CD14-positive monocyte (primary cell): ENCODE measurements around the gene UROC1. TPM values are rescaled to one million over a fixed set of nuclear protein-coding genes. Genes with fewer than 3 reads are reported as not detected.

Experiments used
- DNase-seq, 3 donors: peaks; one replicate each; pipeline ENCODE4 v3.0.0-alpha.2; 2011 to 2022
- H2AFZ ChIP-seq: 2 replicates; pipeline ENCODE4 v1.6.0; 2012; ENCODE audit warnings: mild to moderate bottlenecking, low read depth, low read length, inconsistent platforms; ENCODE audit not compliant: insufficient read depth, poor library complexity, severe bottlenecking
- H3K27ac ChIP-seq, 2 donors: 1 replicate in 1 of 2; 2 replicates in 1 of 2; pipeline ENCODE4 v1.5.1; 2012 to 2013; ENCODE audit warnings: low read length in 2 of 2, control low read depth in 1 of 2, inconsistent platforms in 1 of 2, low read depth in 1 of 2, mild to moderate bottlenecking in 1 of 2
- H3K27me3 ChIP-seq, 2 donors: one replicate each; pipeline versions ENCODE4 v1.6.0 to v1.6.1; 2011 to 2013; ENCODE audit warnings: low read length in 2 of 2; ENCODE audit not compliant: control insufficient read depth in 2 of 2, insufficient read depth in 2 of 2
- H3K36me3 ChIP-seq, 2 donors: replicated peaks in 1 of 2; 1 replicate in 1 of 2; 2 replicates in 1 of 2; pipeline versions ENCODE4 v1.5.1 to v1.6.1; 2012 to 2013; ENCODE audit warnings: low read length in 2 of 2, control low read depth in 1 of 2, inconsistent platforms in 1 of 2, mild to moderate bottlenecking in 1 of 2; ENCODE audit not compliant: insufficient read depth in 2 of 2, control insufficient read depth in 1 of 2
- H3K4me1 ChIP-seq, 2 donors: 1 replicate in 1 of 2; 2 replicates in 1 of 2; pipeline versions ENCODE4 v1.5.1 to v1.6.1; 2012 to 2013; ENCODE audit warnings: low read length in 2 of 2, control low read depth in 1 of 2, inconsistent platforms in 1 of 2, mild to moderate bottlenecking in 1 of 2, moderate library complexity in 1 of 2; ENCODE audit not compliant: insufficient read depth in 2 of 2, control insufficient read depth in 1 of 2
- H3K4me2 ChIP-seq: replicated peaks from 2 replicates; pipeline ENCODE3; 2012; ENCODE audit warnings: low read length, moderate library complexity, mild to moderate bottlenecking; ENCODE audit not compliant: poor library complexity, severe bottlenecking; ENCODE audit errors: extremely low read depth
- H3K4me3 ChIP-seq, 3 experiments: fragments of 200-600 bp in 1 of 3; sonication (generic) in 1 of 3; replicated peaks in 1 of 3; 1 replicate in 2 of 3; 2 replicates in 1 of 3; pipeline ENCODE4 v1.5.1; 2011 to 2013; ENCODE audit warnings: low read length in 3 of 3, mild to moderate bottlenecking in 3 of 3, control low read depth in 2 of 3, low read depth in 2 of 3, inconsistent platforms in 1 of 3, moderate library complexity in 1 of 3
- H3K79me2 ChIP-seq: 2 replicates; pipeline ENCODE4 v1.6.0; 2012; ENCODE audit warnings: mild to moderate bottlenecking, control low read depth, inconsistent platforms, low read length, moderate library complexity; ENCODE audit not compliant: insufficient read depth
- H3K9ac ChIP-seq: 2 replicates; pipeline ENCODE4 v1.6.0; 2017; ENCODE audit warnings: low read length, mild to moderate bottlenecking; ENCODE audit not compliant: insufficient read depth, poor library complexity, severe bottlenecking
- H3K9me3 ChIP-seq, 2 donors: replicated peaks in 1 of 2; 1 replicate in 1 of 2; 2 replicates in 1 of 2; pipeline versions ENCODE4 v1.5.1 to v1.6.1; 2012 to 2013; ENCODE audit warnings: low read length in 2 of 2, control low read depth in 1 of 2; ENCODE audit not compliant: control insufficient read depth in 1 of 2, insufficient read depth in 1 of 2
- H4K20me1 ChIP-seq: 2 replicates; pipeline ENCODE4 v1.6.0; 2012; ENCODE audit warnings: mild to moderate bottlenecking, low read length, control low read depth, moderate library complexity; ENCODE audit not compliant: insufficient read depth
- H3K27ac Mint-ChIP-seq, 7 donors: one replicate each; pipeline ENCODE4 v1.8.0; 2020; ENCODE audit warnings: mild to moderate bottlenecking in 7 of 7, mixed read lengths in 7 of 7, moderate library complexity in 6 of 7, inconsistent platforms in 2 of 7
- H3K27me3 Mint-ChIP-seq, 3 donors: one replicate each; pipeline ENCODE4 v1.8.0; 2021 to 2022; ENCODE audit warnings: low read depth in 3 of 3, mild to moderate bottlenecking in 3 of 3, mixed read lengths in 3 of 3, moderate library complexity in 3 of 3, inconsistent platforms in 1 of 3
- H3K36me3 Mint-ChIP-seq, 2 donors: one replicate each; pipeline ENCODE4 v1.8.0; 2020; ENCODE audit warnings: mixed read lengths in 2 of 2, inconsistent platforms in 1 of 2, mild to moderate bottlenecking in 1 of 2
- H3K4me1 Mint-ChIP-seq: one replicate; pipeline ENCODE4 v1.8.0; 2020; ENCODE audit warnings: mild to moderate bottlenecking, mixed read lengths
- H3K4me3 Mint-ChIP-seq, 2 donors: one replicate each; pipeline ENCODE4 v1.8.0; 2020; ENCODE audit warnings: mild to moderate bottlenecking in 2 of 2, mixed read lengths in 2 of 2, moderate library complexity in 1 of 2
- H3K9me3 Mint-ChIP-seq, 7 donors: one replicate each; pipeline ENCODE4 v1.8.0; 2020 to 2022; ENCODE audit warnings: mixed read lengths in 7 of 7, mild to moderate bottlenecking in 6 of 7, moderate library complexity in 6 of 7, inconsistent platforms in 2 of 7
- CTCF ChIP-seq: fragments of 200-600 bp; IDR thresholded peaks from one replicate; pipeline ENCODE4 v1.8.0; 2022; ENCODE audit warnings: antibody characterized with exemption, mild to moderate bottlenecking
- WGBS: methylation state at CpG from one replicate; pipeline ENCODE4 v1.1.5; 2013; ENCODE audit warnings: missing lambda C conversion rate; ENCODE audit not compliant: insufficient coverage; 5-methylcytosine and 5-hydroxymethylcytosine counted together
- intact Hi-C, 2 donors: fragments of 100-400 bp; cut with micrococcal nuclease; formaldehyde crosslinking; loops; one replicate each; pipeline versions ENCODE4 v1.15.0 to v1.15.1; 2023
- polyA plus RNA-seq, 3 donors: library from polyadenylated mRNA; depleted of rRNA in 1 of 3; unstranded in 2 of 3; stranded (reverse) in 1 of 3; fragments of 300-500 nt in 2 of 3; fragments of >200 nt in 1 of 3; fragmentation: Illumina TruSeq in 2 of 3; gene quantifications; 1 replicate in 2 of 3; 2 replicates in 1 of 3; pipeline ENCODE4 v1.2.3, GENCODE V29; 2012 to 2021

The UROC1 gene
- polyA plus RNA-seq, 3 donors = not detected

GRCh38 chr3:126459111-126459762 lies 58.3 kb downstream of the UROC1 start:
- WGBS = 95% methylated on average over 6 of the region's 7 CpGs
- TF ChIP-seq CTCF = no peak
- Histone ChIP-seq H3K27ac (peak overlapping the region in 1 of 2 donors; percentile 28), H3K4me1 (peaks cover 2 to 3% of the 10 kb centered on the region in 2 donors), H3K4me2 (no peak overlapping the region), H3K4me3 (no peak overlapping the region), H3K9ac (no peak overlapping the region), H4K20me1 (peaks cover 100% of the 10 kb centered on the region), H3K9me3 (no peaks in the 10 kb centered on the region), H3K36me3 (peaks cover 87 to 100% of the 10 kb centered on the region in 2 donors), H3K79me2 (peaks cover 94% of the 10 kb centered on the region), H2AFZ (no peak overlapping the region), H3K27me3 (no peaks in the 10 kb centered on the region)
- Mint-ChIP-seq H3K9me3 (no peaks in the 10 kb centered on the region), H3K27me3 (no peaks in the 10 kb centered on the region), H3K4me3 (no peak overlapping the region), H3K4me1 (peaks cover 1% of the 10 kb centered on the region), H3K36me3 (peaks cover 84 to 97% of the 10 kb centered on the region in 2 donors), H3K27ac (peak overlapping the region in 2 of 7 donors; percentile 10 to 64)
- DNase-seq = no peak
- intact Hi-C loops = no loop called here

- Histone ChIP-seq H4K20me1 (peaks cover 98% of the 10 kb centered on the region), H3K79me2 (peaks cover 91% of the 10 kb centered on the region), H3K4me2 (no peak overlapping the region), H3K9ac (no peak overlapping the region), H2AFZ (no peak overlapping the region), H3K36me3 (peaks cover 83 to 97% of the 10 kb centered on the region in 2 donors), H3K9me3 (no peaks in the 10 kb centered on the region), H3K4me1 (no peaks in the 10 kb centered on the region), H3K27me3 (no peaks in the 10 kb centered on the region), H3K27ac (peak overlapping the region in 1 of 2 donors; percentile 32), H3K4me3 (no peak overlapping the region)
- TF ChIP-seq CTCF = no peak
- WGBS = 88% methylated on average over 11 of the region's 12 CpGs
- intact Hi-C loops = no loop called here
- peaks cover 0 to 3% (median 0%) of the 10 kb centered on the region in 3 donors for H3K27me3 Mint-ChIP-seq
- H3K4me1 Mint-ChIP-seq = no peaks in the 10 kb centered on the region
- peak overlapping the region in 2 of 7 donors; percentile 30 to 57 for H3K27ac Mint-ChIP-seq
- peaks cover 0 to 2% (median 0%) of the 10 kb centered on the region in 7 donors for H3K9me3 Mint-ChIP-seq
- no peak overlapping the region for H3K4me3 Mint-ChIP-seq
- H3K36me3 Mint-ChIP-seq = peaks cover 75 to 85% of the 10 kb centered on the region in 2 donors
- no peak for DNase-seq
These were observed 60.7 kb downstream of the UROC1 start for GRCh38 chr3:126456766-126457388.
